Testis (tissue), 5 donors: ENCODE results near the gene ITGB5. TPM values are rescaled to one million over a fixed set of nuclear protein-coding genes. Genes with fewer than 3 reads are reported as not detected.

ENCODE experiments used
- DNase-seq: peaks from one replicate; pipeline ENCODE4 v3.0.0-alpha.2; 2019
- H3K27ac ChIP-seq, 2 donors: fragments of 200-600 bp; sonication (generic); one replicate each; pipeline ENCODE4 v1.5.1; 2019
- H3K27me3 ChIP-seq: fragments of 200-600 bp; sonication (generic); one replicate; pipeline ENCODE4 v1.5.1; 2019
- H3K36me3 ChIP-seq: fragments of 200-600 bp; sonication (generic); one replicate; pipeline ENCODE4 v1.5.1; 2017; ENCODE audit warnings: low read depth; ENCODE audit errors: missing control alignments
- H3K4me1 ChIP-seq: fragments of 200-600 bp; sonication (generic); one replicate; pipeline ENCODE4 v1.5.1; 2019
- H3K4me3 ChIP-seq, 2 donors: fragments of 200-600 bp; sonication (generic); one replicate each; pipeline ENCODE4 v1.5.1; 2017 to 2019
- H3K9me3 ChIP-seq: fragments of 200-600 bp; sonication (generic); one replicate; pipeline ENCODE4 v1.5.1; 2017
- POLR2A ChIP-seq: fragments of 450-650 bp; IDR thresholded peaks from one replicate; pipeline ENCODE4 v1.6.1; 2017; ENCODE audit warnings: antibody characterized with exemption, mild to moderate bottlenecking, moderate library complexity
- WGBS, 2 donors: methylation state at CpG; one replicate each; pipeline ENCODE4 v1.1.5; 2018; 5-methylcytosine and 5-hydroxymethylcytosine counted together
- intact Hi-C: fragments of 100-400 bp; cut with DNase I; formaldehyde crosslinking; loops from one replicate; pipeline ENCODE4 v1.15.1; 2023; ENCODE audit warnings: low total_unique reads
- long read RNA-seq, 2 donors: transcript quantifications; one replicate each; lab custom pipeline, GENCODE V29; 2026
- polyA plus RNA-seq: library from polyadenylated mRNA; stranded (reverse); fragments of 350-450 nt; fragmentation: Illumina TruSeq; extraction: RNeasy Lipid Tissue Mini Kit (QIAGEN cat#74804); gene quantifications from one replicate; pipeline ENCODE4 v1.2.3, GENCODE V29; 2014; ENCODE audit warnings: low read depth, low replicate concordance; ENCODE audit not compliant: insufficient read depth
- total RNA-seq, 2 donors: library from RNA; depleted of rRNA; stranded (reverse); fragments of >200 nt; gene quantifications; one replicate each; pipeline ENCODE4 v1.2.3, GENCODE V29; 2016
- TF ChIP-seq, protein P1 (sequence below), 3 experiments: fragments of 450-650 bp in 2 of 3; fragments of 200-600 bp in 1 of 3; sonication (generic) in 1 of 3; IDR thresholded peaks; one replicate each; pipeline ENCODE4 v1.5.1; 2016 to 2019; ENCODE audit warnings: antibody characterized with exemption in 3 of 3, mild to moderate bottlenecking in 2 of 3, moderate library complexity in 1 of 3

Gene ITGB5
- total RNA-seq: 100 to 1,000 TPM in 1 of 2 donors, 10 to 100 TPM in 1; 76.9 to 101 TPM
- 46.0 TPM for polyA plus RNA-seq
- long read RNA-seq, donor 1, full-length matches to known transcripts: 9 of 9 reads
- long read RNA-seq, donor 1, partial matches to known transcripts: 0 of 9 reads
- long read RNA-seq, donor 1, other reads (novel, unspliced or antisense): 0 of 9 reads
- long read RNA-seq, donor 2, full-length matches to known transcripts: 6 of 6 reads
- long read RNA-seq, donor 2, partial matches to known transcripts: 0 of 6 reads
- long read RNA-seq, donor 2, other reads (novel, unspliced or antisense): 0 of 6 reads

- peak; percentile 88 for DNase-seq
- Histone ChIP-seq H3K4me1 (no peaks in the 10 kb centered on the region), H3K9me3 (no peaks in the 10 kb centered on the region), H3K36me3 (no peaks in the 10 kb centered on the region), H3K4me3 (peak within 1 kb of the TSS; percentile 63 to 72), H3K27me3 (no peaks in the 10 kb centered on the region), H3K27ac (peak within 1 kb of the TSS; percentile 90 to 91)
- TF ChIP-seq, protein P1, sequence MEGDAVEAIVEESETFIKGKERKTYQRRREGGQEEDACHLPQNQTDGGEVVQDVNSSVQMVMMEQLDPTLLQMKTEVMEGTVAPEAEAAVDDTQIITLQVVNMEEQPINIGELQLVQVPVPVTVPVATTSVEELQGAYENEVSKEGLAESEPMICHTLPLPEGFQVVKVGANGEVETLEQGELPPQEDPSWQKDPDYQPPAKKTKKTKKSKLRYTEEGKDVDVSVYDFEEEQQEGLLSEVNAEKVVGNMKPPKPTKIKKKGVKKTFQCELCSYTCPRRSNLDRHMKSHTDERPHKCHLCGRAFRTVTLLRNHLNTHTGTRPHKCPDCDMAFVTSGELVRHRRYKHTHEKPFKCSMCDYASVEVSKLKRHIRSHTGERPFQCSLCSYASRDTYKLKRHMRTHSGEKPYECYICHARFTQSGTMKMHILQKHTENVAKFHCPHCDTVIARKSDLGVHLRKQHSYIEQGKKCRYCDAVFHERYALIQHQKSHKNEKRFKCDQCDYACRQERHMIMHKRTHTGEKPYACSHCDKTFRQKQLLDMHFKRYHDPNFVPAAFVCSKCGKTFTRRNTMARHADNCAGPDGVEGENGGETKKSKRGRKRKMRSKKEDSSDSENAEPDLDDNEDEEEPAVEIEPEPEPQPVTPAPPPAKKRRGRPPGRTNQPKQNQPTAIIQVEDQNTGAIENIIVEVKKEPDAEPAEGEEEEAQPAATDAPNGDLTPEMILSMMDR (IDR thresholded peaks at IDR 0.05): no peak
- TF ChIP-seq POLR2A: no peak
- WGBS, 2 donors: 2% methylated on average over 31 to 69 of the region's 78 CpGs
- intact Hi-C loops: no loop called here
These were observed at the start of gene ITGB5 for GRCh38 chr3:124887177-124887931. ITGB5 (minus strand) TSS chr3:124887365; CDS start chr3:124887000, 365 bp downstream.

- 86 to 87% methylated on average over 5 of the region's 5 CpGs for WGBS, 2 donors
- intact Hi-C loops: no loop called here
These were observed 48.8 kb upstream of the ITGB5 start for GRCh38 chr3:124935794-124936542.

GRCh38 chr3:124935264-124935663 lies 48.1 kb upstream of the ITGB5 start:
- TF ChIP-seq, protein P1 (IDR thresholded peaks at IDR 0.05): no peak
- TF ChIP-seq POLR2A: no peak
- no peak for DNase-seq
- intact Hi-C loops: no loop called here
- no peak overlapping the region for H3K4me3 ChIP-seq
- no peaks in the 10 kb centered on the region for H3K27me3 ChIP-seq
- no peaks in the 10 kb centered on the region for H3K9me3 ChIP-seq
- H3K27ac ChIP-seq: no peak overlapping the region
- H3K4me1 ChIP-seq: no peaks in the 10 kb centered on the region
- no peaks in the 10 kb centered on the region for H3K36me3 ChIP-seq

More at GRCh38 chr3:124935794-124936542, 48.8 kb upstream of the ITGB5 start:
- no peak for DNase-seq
- Histone ChIP-seq H3K4me3 (no peak overlapping the region), H3K27ac (no peak overlapping the region), H3K27me3 (no peaks in the 10 kb centered on the region), H3K36me3 (no peaks in the 10 kb centered on the region), H3K9me3 (no peaks in the 10 kb centered on the region), H3K4me1 (no peaks in the 10 kb centered on the region)
- no peak for TF ChIP-seq POLR2A
- TF ChIP-seq, protein P1 (IDR thresholded peaks at IDR 0.05): no peak

GRCh38 chr3:124934577-124934976 lies 47.4 kb upstream of the ITGB5 start, which contains the start of gene MUC13:
MUC13 (minus strand) TSS chr3:124934751; CDS start chr3:124934712, 39 bp downstream.
- no peaks in the 10 kb centered on the region for H3K9me3 ChIP-seq
- H3K27ac ChIP-seq: no peak within 1 kb of the TSS
- no peaks in the 10 kb centered on the region for H3K36me3 ChIP-seq
- H3K4me1 ChIP-seq: no peaks in the 10 kb centered on the region
- TF ChIP-seq POLR2A: no peak
- no peak for DNase-seq
- WGBS, 2 donors: 85 to 92% methylated on average over 5 of the region's 5 CpGs
- H3K4me3 ChIP-seq: no peak within 1 kb of the TSS
- intact Hi-C loops: no loop called here
- no peaks in the 10 kb centered on the region for H3K27me3 ChIP-seq
